PC-9 (cell line): ENCODE data around the gene RBMX. TPM values are rescaled to one million over a fixed set of nuclear protein-coding genes. Genes with fewer than 3 reads are reported as not detected.

ENCODE experiments used
- BruUV-seq: library from RNA; stranded (reverse); fragments of 400-500 nt; replicated peaks from 2 replicates; lab custom pipeline; 2021; lab: Mats Ljungman, UMichigan
- CTCF ChIA-PET: fragments of 300-600 bp; sonication (Branson Sonifier 250); formaldehyde crosslinking; loops from one replicate; lab custom pipeline; 2022; ENCODE audit warnings: antibody characterized with exemption; lab: Charles Lee
- POLR2A ChIA-PET: fragments of 300-600 bp; sonication (Branson Sonifier 250); formaldehyde crosslinking; loops from one replicate; lab custom pipeline; 2022; ENCODE audit warnings: antibody characterized with exemption; ENCODE audit not compliant: unreplicated experiment; lab: Charles Lee
- DNase-seq, 2 experiments: peaks; one replicate each; pipeline versions ENCODE4 v3.0.0 to v3.0.0-alpha.2; 2015 to 2022; ENCODE audit warnings: mixed read lengths in 1 of 2
- H2AFZ ChIP-seq: fragments of 200-600 bp; sonication (generic); 2 replicates; pipeline ENCODE4 v1.8.1; 2017; ENCODE audit warnings: antibody characterized with exemption
- H3F3A ChIP-seq: fragments of 200-600 bp; sonication (generic); 2 replicates; pipeline ENCODE4 v1.8.1; 2017; ENCODE audit warnings: antibody characterized with exemption, mild to moderate bottlenecking, low read depth; ENCODE audit not compliant: insufficient read depth
- H3K27ac ChIP-seq: fragments of 200-600 bp; sonication (generic); 2 replicates; pipeline ENCODE4 v1.6.1; 2016; ENCODE audit warnings: mixed run types
- H3K27me3 ChIP-seq: fragments of 200-600 bp; sonication (generic); 2 replicates; pipeline ENCODE4 v1.6.1; 2016; ENCODE audit warnings: low read depth, mixed run types; ENCODE audit not compliant: insufficient read depth
- H3K36me3 ChIP-seq: fragments of 200-600 bp; sonication (generic); 2 replicates; pipeline ENCODE4 v1.6.1; 2016; ENCODE audit warnings: low read depth, mixed run types
- H3K4me1 ChIP-seq: fragments of 200-600 bp; sonication (generic); replicated peaks from 2 replicates; pipeline ENCODE4 v1.6.1; 2016; ENCODE audit warnings: mixed run types; ENCODE audit not compliant: insufficient read depth
- H3K4me2 ChIP-seq: fragments of 200-600 bp; sonication (generic); 2 replicates; pipeline ENCODE4 v1.6.1; 2017; ENCODE audit warnings: mixed run types
- H3K4me3 ChIP-seq: fragments of 200-600 bp; sonication (generic); 2 replicates; pipeline ENCODE4 v1.6.1; 2016; ENCODE audit warnings: mixed run types
- H3K79me2 ChIP-seq: fragments of 200-600 bp; sonication (generic); 2 replicates; pipeline ENCODE4 v1.6.1; 2017; ENCODE audit warnings: low read depth, mixed run types
- H3K9me2 ChIP-seq: fragments of 200-600 bp; sonication (generic); 2 replicates; pipeline ENCODE4 v1.8.1; 2017; ENCODE audit warnings: mild to moderate bottlenecking; ENCODE audit not compliant: insufficient read depth
- H3K9me3 ChIP-seq: fragments of 200-600 bp; sonication (generic); 2 replicates; pipeline ENCODE4 v1.8.1; 2016; ENCODE audit warnings: low read depth; ENCODE audit not compliant: insufficient read depth
- H4K20me1 ChIP-seq: fragments of 200-600 bp; sonication (generic); 2 replicates; pipeline ENCODE4 v1.8.1; 2017; ENCODE audit not compliant: insufficient read depth
- CTCF ChIP-seq: fragments of 200-600 bp; sonication (generic); conservative IDR thresholded peaks from 2 replicates; pipeline ENCODE4 v1.6.1; 2017; ENCODE audit warnings: mixed run types, antibody characterized with exemption, mild to moderate bottlenecking, moderate library complexity
- EZH2 ChIP-seq: fragments of 200-600 bp; sonication (generic); IDR thresholded peaks from 2 replicates; pipeline ENCODE4 v1.8.0; 2017; ENCODE audit warnings: antibody characterized with exemption, low read depth
- intact Hi-C: fragments of 100-400 bp; cut with micrococcal nuclease; formaldehyde crosslinking; loops from one replicate; pipeline ENCODE4 v1.10.0; 2022; ENCODE audit not compliant: unreplicated experiment
- total RNA-seq: library from RNA; stranded (reverse); gene quantifications from 2 replicates; pipeline ENCODE4 v1.2.3, GENCODE V29; 2021

The RBMX gene
- total RNA-seq, 1 experiment from 2014 or later, result 275 TPM

- Histone ChIP-seq H3F3A (peaks cover 6% of the 10 kb centered on the region; the same call in 1 of the 2 replicates), H3K27me3 (no peaks in the 10 kb centered on the region), H3K4me2 (peak overlapping the region; percentile 85), H3K79me2 (peaks cover 19% of the 10 kb centered on the region), H3K9me2 (no peaks in the 10 kb centered on the region), H3K4me1 (peaks cover 10% of the 10 kb centered on the region), H3K4me3 (peak overlapping the region; percentile 96; the same call in 1 of the 2 replicates), H3K36me3 (no peaks in the 10 kb centered on the region), H3K27ac (no peak overlapping the region), H4K20me1 (no peaks in the 10 kb centered on the region), H2AFZ (peak overlapping the region; percentile 97), H3K9me3 (no peaks in the 10 kb centered on the region)
- CTCF ChIA-PET, result no interaction called here
- intact Hi-C loops, result no loop called here
- TF ChIP-seq EZH2 (no peak), CTCF (no peak)
- BruUV-seq, result no TSS peak
- POLR2A ChIA-PET, result interaction anchor here (0.6 kb wide), 1 partner anchor 786 kb away, joined by 3 read pairs; no protein-coding TSS in a partner anchor
- no peak for DNase-seq
These were observed 30.1 kb upstream of the RBMX start for GRCh38 chrX:136910565-136911035.

GRCh38 chrX:136909706-136910564 lies 29.4 kb upstream of the RBMX start:
- ChIA-PET POLR2A (interaction anchor here (0.7 to 1.8 kb wide), 6 partner anchors 18 to 382 kb away, joined by 3 to 11 read pairs (median 7); partner anchors contain the start of gene RBMX), CTCF (no interaction called here)
- H3K27me3 ChIP-seq, result no peaks in the 10 kb centered on the region
- peaks cover 6% of the 10 kb centered on the region; the same call in 1 of the 2 replicates for H3F3A ChIP-seq
- H3K79me2 ChIP-seq, result peaks cover 19% of the 10 kb centered on the region
- H4K20me1 ChIP-seq, result no peaks in the 10 kb centered on the region
- peak overlapping the region; percentile 96 for H3K4me3 ChIP-seq
- H3K27ac ChIP-seq, result peak overlapping the region; percentile 69
- H3K9me3 ChIP-seq, result no peaks in the 10 kb centered on the region
- peak overlapping the region; percentile 85 for H3K4me2 ChIP-seq
- DNase-seq, result peak; percentile 88 to 91
- no peak for TF ChIP-seq CTCF
- no peak for TF ChIP-seq EZH2
- TSS peak; percentile 51 for BruUV-seq
- intact Hi-C loops, result loop anchor here (1.0 kb wide), 1 partner anchor 30 kb away; the partner anchor contains the start of gene RBMX
- no peaks in the 10 kb centered on the region for H3K36me3 ChIP-seq
- peak overlapping the region; percentile 97 for H2AFZ ChIP-seq
- H3K9me2 ChIP-seq, result no peaks in the 10 kb centered on the region
- peaks cover 10% of the 10 kb centered on the region for H3K4me1 ChIP-seq

- no peaks in the 10 kb centered on the region for H3K9me2 ChIP-seq
- H3K4me3 ChIP-seq, result peak overlapping the region; percentile 96
- TF ChIP-seq EZH2 (no peak), CTCF (no peak)
- H4K20me1 ChIP-seq, result no peaks in the 10 kb centered on the region
- H3K4me1 ChIP-seq, result peaks cover 10% of the 10 kb centered on the region
- no peaks in the 10 kb centered on the region for H3K9me3 ChIP-seq
- peak overlapping the region; percentile 97 for H2AFZ ChIP-seq
- peaks cover 6% of the 10 kb centered on the region; the same call in 1 of the 2 replicates for H3F3A ChIP-seq
- intact Hi-C loops, result loop anchor here (1.0 kb wide), 1 partner anchor 29 kb away; the partner anchor contains the start of gene RBMX
- H3K79me2 ChIP-seq, result peaks cover 19% of the 10 kb centered on the region
- H3K4me2 ChIP-seq, result peak overlapping the region; percentile 85
- CTCF ChIA-PET, result interaction anchor here (0.7 kb wide), 1 partner anchor 377 kb away, joined by 15 read pairs; the partner anchor contains the start of gene VGLL1
- POLR2A ChIA-PET, result interaction anchor here (0.6 to 1.8 kb wide), 8 partner anchors 18 to 1888 kb away, joined by 3 to 11 read pairs (median 6); partner anchors contain the start of gene RBMX
- no peaks in the 10 kb centered on the region for H3K27me3 ChIP-seq
- peak overlapping the region; percentile 69 for H3K27ac ChIP-seq
- no peaks in the 10 kb centered on the region for H3K36me3 ChIP-seq
- BruUV-seq, result TSS peak; percentile 99
- DNase-seq, result peak; percentile 78 to 89
These were observed 28.7 kb upstream of the RBMX start for GRCh38 chrX:136909119-136909705.
